ENCODE results near the gene CHI3L2. TPM values are rescaled to one million over a fixed set of nuclear protein-coding genes. Genes with fewer than 3 reads are reported as not detected.

CHI3L2 gene
- total and polyA plus RNA-seq, 2 of the 13 experiments (the other 11 are each of a cell fraction or from before 2014, with no cell fraction given), result 0.46 to 1.7 TPM

DNA sequence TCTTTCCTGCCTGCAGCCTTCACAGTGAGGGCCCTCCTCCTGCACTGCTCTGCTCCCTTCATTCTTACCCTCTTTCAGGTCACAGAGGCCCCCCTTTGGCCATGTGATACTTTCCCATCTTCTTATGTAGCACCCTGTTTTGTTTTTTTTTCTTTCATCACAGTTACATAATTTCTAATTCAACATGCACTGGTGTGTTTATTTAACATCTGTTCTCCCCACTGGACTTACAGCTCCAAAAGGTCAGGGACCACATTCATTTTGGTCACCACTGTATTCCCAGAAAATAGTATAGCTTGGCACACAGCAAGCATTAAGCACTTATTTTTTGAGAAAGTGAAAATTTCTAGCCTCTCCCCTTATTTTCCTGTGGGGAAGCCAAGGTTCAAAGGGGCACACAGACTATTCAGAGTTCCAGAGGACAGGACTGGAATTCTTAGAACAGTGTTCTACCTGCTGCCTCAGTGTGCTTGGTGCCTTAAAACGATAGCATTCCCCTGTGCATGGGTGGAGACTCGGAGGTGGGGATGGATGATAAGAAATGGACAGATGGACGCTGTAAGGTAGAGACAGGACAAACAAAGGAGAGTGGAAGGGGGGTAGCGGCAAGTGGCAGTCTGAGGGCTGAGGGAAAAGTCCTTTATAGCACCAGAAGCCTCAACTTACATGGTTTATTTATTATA, 32.4 kb upstream of the CHI3L2 start (continued):
- TF ChIP-seq BATF2 (CRISPR knock-in tag; IDR thresholded peaks at IDR 0.05) (0 out of 2 replicates have a peak, but pooled peaks have one; percentile 33), RXRB (CRISPR knock-in tag; IDR thresholded peaks at IDR 0.05; ENCODE audit: borderline replicate concordance) (peak; percentile 60; the same call in 1 of the 2 replicates), NR2F6 (IDR thresholded peaks at IDR 0.05) (peak; percentile 84), NR2F6 (CRISPR knock-in tag; IDR thresholded peaks at IDR 0.05) (peak; percentile 80), EP300 (IDR thresholded peaks at IDR 0.05; ENCODE audit: low read depth in 2 of 2, low read length in 2 of 2) (peak in 1 of 2 experiments; percentile 57; a peak in 2 of 4 replicates), EP300 (CRISPR knock-in tag; IDR thresholded peaks at IDR 0.05; ENCODE audit: borderline replicate concordance) (no peak), ZC3H13 (CRISPR knock-in tag; IDR thresholded peaks at IDR 0.05) (no peak), NPAS2 (CRISPR knock-in tag; IDR thresholded peaks at IDR 0.05; ENCODE audit: borderline replicate concordance) (no peak), LCORL (IDR thresholded peaks at IDR 0.05) (peak; percentile 33; the same call in 1 of the 2 replicates), LCORL (CRISPR knock-in tag; IDR thresholded peaks at IDR 0.05) (peak; percentile 78), NCOA2 (CRISPR knock-in tag; IDR thresholded peaks at IDR 0.05) (peak; percentile 30; the same call in 1 of the 2 replicates), SOX6 (IDR thresholded peaks at IDR 0.05) (no peak), SOX6 (CRISPR knock-in tag; IDR thresholded peaks at IDR 0.05) (peak; percentile 51), ISL2 (CRISPR knock-in tag; IDR thresholded peaks at IDR 0.05) (0 out of 2 replicates have a peak, but pooled peaks have one; percentile 33), ZNF264 (CRISPR knock-in tag; IDR thresholded peaks at IDR 0.05) (peak; percentile 60; the same call in 1 of the 2 replicates), RARG (CRISPR knock-in tag; IDR thresholded peaks at IDR 0.05; ENCODE audit: low read depth) (no peak), JUNB (CRISPR knock-in tag; IDR thresholded peaks at IDR 0.05; ENCODE audit: borderline replicate concordance) (no peak), TBX2 (CRISPR knock-in tag; IDR thresholded peaks at IDR 0.05; ENCODE audit: borderline replicate concordance) (peak; percentile 35; the same call in 1 of the 2 replicates), FOXA3 (CRISPR knock-in tag; IDR thresholded peaks at IDR 0.05) (peak; percentile 73), MED1 (CRISPR knock-in tag; IDR thresholded peaks at IDR 0.05) (0 out of 2 replicates have a peak, but pooled peaks have one; percentile 53), PHB2 (IDR thresholded peaks at IDR 0.05; ENCODE audit: partially characterized antibody) (no peak), ATF4 (CRISPR knock-in tag; IDR thresholded peaks at IDR 0.05) (0 out of 4 replicates have a peak, but pooled peaks of 1 of the 2 experiments have one; percentile 34), ELF3 (CRISPR knock-in tag; IDR thresholded peaks at IDR 0.05) (peak; percentile 54; the same call in 1 of the 2 replicates), PHF21A (CRISPR knock-in tag; IDR thresholded peaks at IDR 0.05) (peak; percentile 39; the same call in 1 of the 2 replicates), ZNF256 (CRISPR knock-in tag; conservative IDR thresholded peaks at IDR 0.05) (no peak)
- TF ChIP-seq, protein P1, sequence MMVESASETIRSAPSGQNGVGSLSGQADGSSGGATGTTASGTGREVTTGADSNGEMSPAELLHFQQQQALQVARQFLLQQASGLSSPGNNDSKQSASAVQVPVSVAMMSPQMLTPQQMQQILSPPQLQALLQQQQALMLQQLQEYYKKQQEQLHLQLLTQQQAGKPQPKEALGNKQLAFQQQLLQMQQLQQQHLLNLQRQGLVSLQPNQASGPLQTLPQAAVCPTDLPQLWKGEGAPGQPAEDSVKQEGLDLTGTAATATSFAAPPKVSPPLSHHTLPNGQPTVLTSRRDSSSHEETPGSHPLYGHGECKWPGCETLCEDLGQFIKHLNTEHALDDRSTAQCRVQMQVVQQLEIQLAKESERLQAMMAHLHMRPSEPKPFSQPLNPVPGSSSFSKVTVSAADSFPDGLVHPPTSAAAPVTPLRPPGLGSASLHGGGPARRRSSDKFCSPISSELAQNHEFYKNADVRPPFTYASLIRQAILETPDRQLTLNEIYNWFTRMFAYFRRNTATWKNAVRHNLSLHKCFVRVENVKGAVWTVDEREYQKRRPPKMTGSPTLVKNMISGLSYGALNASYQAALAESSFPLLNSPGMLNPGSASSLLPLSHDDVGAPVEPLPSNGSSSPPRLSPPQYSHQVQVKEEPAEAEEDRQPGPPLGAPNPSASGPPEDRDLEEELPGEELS (CRISPR knock-in tag; IDR thresholded peaks at IDR 0.05), result peak; percentile 65
- TF ChIP-seq, protein P2, sequence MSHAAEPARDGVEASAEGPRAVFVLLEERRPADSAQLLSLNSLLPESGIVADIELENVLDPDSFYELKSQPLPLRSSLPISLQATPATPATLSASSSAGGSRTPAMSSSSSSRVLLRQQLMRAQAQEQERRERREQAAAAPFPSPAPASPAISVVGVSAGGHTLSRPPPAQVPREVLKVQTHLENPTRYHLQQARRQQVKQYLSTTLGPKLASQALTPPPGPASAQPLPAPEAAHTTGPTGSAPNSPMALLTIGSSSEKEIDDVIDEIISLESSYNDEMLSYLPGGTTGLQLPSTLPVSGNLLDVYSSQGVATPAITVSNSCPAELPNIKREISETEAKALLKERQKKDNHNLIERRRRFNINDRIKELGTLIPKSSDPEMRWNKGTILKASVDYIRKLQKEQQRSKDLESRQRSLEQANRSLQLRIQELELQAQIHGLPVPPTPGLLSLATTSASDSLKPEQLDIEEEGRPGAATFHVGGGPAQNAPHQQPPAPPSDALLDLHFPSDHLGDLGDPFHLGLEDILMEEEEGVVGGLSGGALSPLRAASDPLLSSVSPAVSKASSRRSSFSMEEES (CRISPR knock-in tag; IDR thresholded peaks at IDR 0.05), result peak; percentile 65

Data from HepG2 (cell line).